ENCODE measurements around the gene RHOG.
A peak's percentile ranks its signal among the peaks of the same experiment; 100 is the strongest.

The RHOG gene

DNA sequence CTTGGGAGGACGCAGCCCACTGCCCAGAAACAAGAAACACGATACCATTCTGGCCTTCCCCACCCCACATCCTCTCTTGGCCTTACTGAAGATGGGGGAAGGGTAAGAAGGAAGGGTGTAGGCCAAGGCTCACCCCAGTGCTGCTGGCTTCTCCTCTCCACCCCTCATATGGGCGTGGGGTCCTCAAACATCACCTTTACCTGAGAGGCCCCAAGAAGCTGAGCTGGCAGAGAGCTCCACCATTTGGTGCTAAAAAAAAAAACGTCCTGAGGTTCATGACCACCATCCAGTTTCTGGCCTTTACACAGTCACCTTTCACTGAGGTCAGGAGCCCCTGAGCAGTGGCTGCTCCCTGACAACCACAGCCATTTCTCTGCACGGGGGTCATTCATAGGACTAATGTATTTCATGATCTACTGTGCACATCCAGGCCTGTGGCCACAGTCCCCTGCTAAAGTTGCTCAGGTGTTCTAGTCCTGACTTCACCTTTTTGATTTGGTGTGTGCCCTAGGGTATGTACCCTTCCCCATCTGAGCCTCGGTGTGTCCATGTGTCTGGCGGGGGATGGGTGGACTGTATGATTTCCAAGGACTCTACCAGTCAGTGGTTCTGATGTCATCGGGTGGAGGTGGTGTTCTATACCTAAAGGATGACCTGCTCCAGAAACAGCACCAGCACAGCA, 15.1 kb downstream of the RHOG start:
- Histone ChIP-seq H3K27ac (ENCODE audit: low read length) (no peak overlapping the region), H3K36me3 (replicated peaks; ENCODE audit: low read depth, low read length) (peaks cover 37% of the 10 kb centered on the region), H3K79me2 (ENCODE audit: low read length) (peaks cover 27% of the 10 kb centered on the region), H3K4me3 (ENCODE audit: low read length) (no peak overlapping the region), H3K27me3 (ENCODE audit: low read depth, low read length) (no peaks in the 10 kb centered on the region), H3K4me2 (ENCODE audit: low read length) (no peak overlapping the region), H3K9ac (ENCODE audit: low read length) (no peak overlapping the region), H2AFZ (ENCODE audit: low read depth, low read length) (no peak overlapping the region), H4K20me1 (ENCODE audit: insufficient read depth, low read length) (peaks cover 15% of the 10 kb centered on the region; the same call in 1 of the 2 replicates), H3K4me1 (ENCODE audit: low read length) (no peaks in the 10 kb centered on the region), H3K9me3 (ENCODE audit: insufficient read depth, low read length) (no peaks in the 10 kb centered on the region)
- TF ChIP-seq, protein P1, sequence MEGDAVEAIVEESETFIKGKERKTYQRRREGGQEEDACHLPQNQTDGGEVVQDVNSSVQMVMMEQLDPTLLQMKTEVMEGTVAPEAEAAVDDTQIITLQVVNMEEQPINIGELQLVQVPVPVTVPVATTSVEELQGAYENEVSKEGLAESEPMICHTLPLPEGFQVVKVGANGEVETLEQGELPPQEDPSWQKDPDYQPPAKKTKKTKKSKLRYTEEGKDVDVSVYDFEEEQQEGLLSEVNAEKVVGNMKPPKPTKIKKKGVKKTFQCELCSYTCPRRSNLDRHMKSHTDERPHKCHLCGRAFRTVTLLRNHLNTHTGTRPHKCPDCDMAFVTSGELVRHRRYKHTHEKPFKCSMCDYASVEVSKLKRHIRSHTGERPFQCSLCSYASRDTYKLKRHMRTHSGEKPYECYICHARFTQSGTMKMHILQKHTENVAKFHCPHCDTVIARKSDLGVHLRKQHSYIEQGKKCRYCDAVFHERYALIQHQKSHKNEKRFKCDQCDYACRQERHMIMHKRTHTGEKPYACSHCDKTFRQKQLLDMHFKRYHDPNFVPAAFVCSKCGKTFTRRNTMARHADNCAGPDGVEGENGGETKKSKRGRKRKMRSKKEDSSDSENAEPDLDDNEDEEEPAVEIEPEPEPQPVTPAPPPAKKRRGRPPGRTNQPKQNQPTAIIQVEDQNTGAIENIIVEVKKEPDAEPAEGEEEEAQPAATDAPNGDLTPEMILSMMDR (IDR thresholded peaks at IDR 0.05; ENCODE audit: low read depth, low read length) = no peak
- no peak for TF ChIP-seq EZH2phosphoT487 (IDR thresholded peaks at IDR 0.05; ENCODE audit: low read depth)

- Histone ChIP-seq H3K36me3 (replicated peaks; ENCODE audit: low read depth, low read length) (peaks cover 32% of the 10 kb centered on the region), H3K9ac (ENCODE audit: low read length) (no peak overlapping the region), H3K4me2 (ENCODE audit: low read length) (no peak overlapping the region)
Measured at GRCh38 chr11:3824714-3825472, 15.9 kb downstream of the RHOG start.

DNA sequence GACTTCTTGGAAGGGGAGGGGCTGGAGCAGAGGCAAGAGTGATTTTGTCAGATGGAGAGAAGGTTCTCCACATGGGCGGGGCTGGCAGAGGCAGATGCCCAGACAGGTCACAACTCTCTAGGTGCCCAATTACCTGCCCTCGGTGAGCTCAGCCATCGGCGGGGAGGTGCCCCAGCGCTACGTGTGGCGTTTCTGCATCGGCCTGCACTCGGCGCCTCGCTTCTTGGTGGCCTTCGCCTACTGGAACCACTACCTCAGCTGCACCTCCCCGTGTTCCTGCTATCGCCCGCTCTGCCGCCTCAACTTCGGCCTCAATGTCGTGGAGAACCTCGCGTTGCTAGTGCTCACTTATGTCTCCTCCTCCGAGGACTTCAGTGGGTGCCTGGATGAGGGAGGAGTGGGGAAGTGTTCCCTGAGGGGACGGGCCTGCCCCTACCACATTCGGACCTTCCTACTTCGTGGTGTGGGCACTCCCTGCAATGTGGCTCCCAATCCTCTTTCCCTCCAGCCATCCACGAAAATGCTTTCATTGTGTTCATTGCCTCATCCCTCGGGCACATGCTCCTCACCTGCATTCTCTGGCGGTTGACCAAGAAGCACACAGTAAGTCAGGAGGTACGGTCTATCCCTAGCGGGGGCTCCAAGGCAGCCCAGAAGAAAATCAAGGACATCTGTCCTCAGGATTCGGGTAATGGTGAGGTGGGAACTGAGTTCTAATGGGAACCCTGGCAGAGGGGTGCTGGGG, 16.8 kb downstream of the RHOG start:
- Histone ChIP-seq H3K27ac (ENCODE audit: low read length) (no peak overlapping the region), H3K27me3 (ENCODE audit: low read depth, low read length) (no peaks in the 10 kb centered on the region), H3K4me2 (ENCODE audit: low read length) (no peak overlapping the region), H3K9ac (ENCODE audit: low read length) (no peak overlapping the region), H3K36me3 (replicated peaks; ENCODE audit: low read depth, low read length) (peaks cover 31% of the 10 kb centered on the region), H2AFZ (ENCODE audit: low read depth, low read length) (no peak overlapping the region), H3K9me3 (ENCODE audit: insufficient read depth, low read length) (no peaks in the 10 kb centered on the region), H4K20me1 (ENCODE audit: insufficient read depth, low read length) (peaks cover 15% of the 10 kb centered on the region; the same call in 1 of the 2 replicates), H3K4me3 (ENCODE audit: low read length) (no peak overlapping the region), H3K4me1 (ENCODE audit: low read length) (no peaks in the 10 kb centered on the region), H3K79me2 (ENCODE audit: low read length) (peaks cover 21% of the 10 kb centered on the region)
- TF ChIP-seq EZH2phosphoT487 (IDR thresholded peaks at IDR 0.05; ENCODE audit: low read depth) = no peak
- TF ChIP-seq, protein P1 (IDR thresholded peaks at IDR 0.05; ENCODE audit: low read depth, low read length) = no peak

More at GRCh38 chr11:3824714-3825472, 15.9 kb downstream of the RHOG start:
- Histone ChIP-seq H3K9me3 (ENCODE audit: insufficient read depth, low read length) (no peaks in the 10 kb centered on the region), H2AFZ (ENCODE audit: low read depth, low read length) (no peak overlapping the region), H3K27me3 (ENCODE audit: low read depth, low read length) (no peaks in the 10 kb centered on the region), H3K27ac (ENCODE audit: low read length) (no peak overlapping the region), H3K4me3 (ENCODE audit: low read length) (no peak overlapping the region), H3K79me2 (ENCODE audit: low read length) (peaks cover 22% of the 10 kb centered on the region), H4K20me1 (ENCODE audit: insufficient read depth, low read length) (peaks cover 12% of the 10 kb centered on the region; the same call in 1 of the 2 replicates), H3K4me1 (ENCODE audit: low read length) (no peaks in the 10 kb centered on the region)
- no peak for TF ChIP-seq EZH2phosphoT487 (IDR thresholded peaks at IDR 0.05; ENCODE audit: low read depth)
- TF ChIP-seq, protein P1 (IDR thresholded peaks at IDR 0.05; ENCODE audit: low read depth, low read length) = peak; percentile 77

- Histone ChIP-seq H3K4me2 (ENCODE audit: low read length) (no peak overlapping the region), H3K4me3 (ENCODE audit: low read length) (no peak overlapping the region), H3K36me3 (replicated peaks; ENCODE audit: low read depth, low read length) (peaks cover 31% of the 10 kb centered on the region), H2AFZ (ENCODE audit: low read depth, low read length) (no peak overlapping the region), H3K27ac (ENCODE audit: low read length) (no peak overlapping the region), H4K20me1 (ENCODE audit: insufficient read depth, low read length) (peaks cover 16% of the 10 kb centered on the region; the same call in 1 of the 2 replicates), H3K79me2 (ENCODE audit: low read length) (peaks cover 20% of the 10 kb centered on the region), H3K27me3 (ENCODE audit: low read depth, low read length) (no peaks in the 10 kb centered on the region), H3K4me1 (ENCODE audit: low read length) (no peaks in the 10 kb centered on the region), H3K9me3 (ENCODE audit: insufficient read depth, low read length) (no peaks in the 10 kb centered on the region), H3K9ac (ENCODE audit: low read length) (no peak overlapping the region)
- TF ChIP-seq EZH2phosphoT487 (IDR thresholded peaks at IDR 0.05; ENCODE audit: low read depth) = no peak
- TF ChIP-seq, protein P1 (IDR thresholded peaks at IDR 0.05; ENCODE audit: low read depth, low read length) = no peak
Measured at GRCh38 chr11:3823303-3823702, 17.5 kb downstream of the RHOG start.
